MCF 10A (cell line): ENCODE measurements around the gene TMEM196. TPM values are rescaled to one million over a fixed set of nuclear protein-coding genes. Genes with fewer than 3 reads are reported as not detected.

ENCODE experiments used
- BruUV-seq: library from RNA; stranded (reverse); fragments of 400-500 nt; replicated peaks from 2 replicates; lab custom pipeline; 2021; lab: Mats Ljungman, UMichigan
- CTCF ChIA-PET: fragments of 300-600 bp; sonication (Branson Sonifier 250); formaldehyde crosslinking; extraction: SDS; loops from one replicate; lab custom pipeline; 2021; ENCODE audit warnings: antibody characterized with exemption, inconsistent platforms; lab: Yijun Ruan, JAX
- POLR2A ChIA-PET: fragments of 300-600, 350-650 bp; sonication (Branson Sonifier 250); formaldehyde crosslinking; extraction: SDS; loops from one replicate; lab custom pipeline; 2020; ENCODE audit warnings: antibody characterized with exemption, inconsistent platforms; lab: Yijun Ruan, JAX
- DNase-seq: peaks from one replicate; pipeline ENCODE4 v3.0.0-alpha.2; 2018; ENCODE audit not compliant: unreplicated experiment
- H3K27ac Mint-ChIP-seq: one replicate; pipeline ENCODE4 v1.8.0; 2022; ENCODE audit warnings: mild to moderate bottlenecking, low read depth, mixed read lengths; ENCODE audit not compliant: unreplicated experiment
- H3K27me3 Mint-ChIP-seq: one replicate; pipeline ENCODE4 v1.8.0; 2022; ENCODE audit warnings: mixed read lengths; ENCODE audit not compliant: insufficient read depth, unreplicated experiment
- H3K36me3 Mint-ChIP-seq: one replicate; pipeline ENCODE4 v1.8.0; 2022; ENCODE audit warnings: mild to moderate bottlenecking, moderate library complexity, mixed read lengths; ENCODE audit not compliant: insufficient read depth, unreplicated experiment
- H3K4me1 Mint-ChIP-seq: one replicate; pipeline ENCODE4 v1.8.0; 2022; ENCODE audit warnings: mixed read lengths; ENCODE audit not compliant: insufficient read depth, unreplicated experiment
- H3K4me3 Mint-ChIP-seq: one replicate; pipeline ENCODE4 v1.8.0; 2022; ENCODE audit warnings: mild to moderate bottlenecking, moderate library complexity, mixed read lengths; ENCODE audit not compliant: unreplicated experiment
- H3K9me3 Mint-ChIP-seq: one replicate; pipeline ENCODE4 v1.8.0; 2022; ENCODE audit warnings: mixed read lengths; ENCODE audit not compliant: unreplicated experiment
- intact Hi-C: fragments of 100-400 bp; cut with micrococcal nuclease; formaldehyde crosslinking; loops from 2 replicates; pipeline ENCODE4 v1.14.1; 2022
- microRNA-seq: library from miRNA; unstranded; fragments of <30 nt; microRNA quantifications from one replicate; pipeline ENCODE4 v1.2.0, GENCODE V29; 2022
- total RNA-seq: library from RNA; stranded (reverse); gene quantifications from 2 replicates; pipeline ENCODE4 v1.2.3, GENCODE V29; 2022
- TF ChIP-seq, protein P1 (sequence below): fragments of 200-600 bp; IDR thresholded peaks from one replicate; pipeline ENCODE4 v1.8.0; 2022; ENCODE audit warnings: antibody characterized with exemption, mild to moderate bottlenecking; ENCODE audit not compliant: unreplicated experiment

Gene TMEM196
- total RNA-seq, 1 experiment from 2014 or later, result not detected

DNA sequence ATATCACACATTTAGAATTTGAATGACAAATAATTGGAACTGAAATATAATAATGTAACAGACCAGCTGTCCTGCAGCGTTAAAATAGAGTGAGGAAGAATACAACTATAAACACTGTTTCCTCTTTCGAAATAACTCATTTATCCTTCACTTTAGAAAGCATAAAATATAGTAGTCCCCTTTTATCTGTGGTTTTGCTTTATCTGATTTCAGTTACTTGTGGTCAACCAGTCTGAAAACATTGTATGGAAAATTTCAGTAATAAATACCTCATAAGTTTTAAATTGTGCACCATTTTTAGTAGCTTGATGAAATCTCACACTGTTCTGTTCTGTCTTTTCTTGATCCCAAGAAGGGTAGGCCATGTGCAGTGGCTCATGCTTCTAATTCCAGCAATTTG is 96.2 kb downstream of the TMEM196 start:
- Mint-ChIP-seq H3K27me3 (no peaks in the 10 kb centered on the region), H3K36me3 (no peaks in the 10 kb centered on the region), H3K4me1 (no peaks in the 10 kb centered on the region), H3K9me3 (peaks cover under 1% of the 10 kb centered on the region), H3K4me3 (no peak overlapping the region), H3K27ac (no peak overlapping the region)
- DNase-seq, result no peak
- intact Hi-C loops, result no loop called here
- BruUV-seq, result no TSS peak
- TF ChIP-seq, protein P1, sequence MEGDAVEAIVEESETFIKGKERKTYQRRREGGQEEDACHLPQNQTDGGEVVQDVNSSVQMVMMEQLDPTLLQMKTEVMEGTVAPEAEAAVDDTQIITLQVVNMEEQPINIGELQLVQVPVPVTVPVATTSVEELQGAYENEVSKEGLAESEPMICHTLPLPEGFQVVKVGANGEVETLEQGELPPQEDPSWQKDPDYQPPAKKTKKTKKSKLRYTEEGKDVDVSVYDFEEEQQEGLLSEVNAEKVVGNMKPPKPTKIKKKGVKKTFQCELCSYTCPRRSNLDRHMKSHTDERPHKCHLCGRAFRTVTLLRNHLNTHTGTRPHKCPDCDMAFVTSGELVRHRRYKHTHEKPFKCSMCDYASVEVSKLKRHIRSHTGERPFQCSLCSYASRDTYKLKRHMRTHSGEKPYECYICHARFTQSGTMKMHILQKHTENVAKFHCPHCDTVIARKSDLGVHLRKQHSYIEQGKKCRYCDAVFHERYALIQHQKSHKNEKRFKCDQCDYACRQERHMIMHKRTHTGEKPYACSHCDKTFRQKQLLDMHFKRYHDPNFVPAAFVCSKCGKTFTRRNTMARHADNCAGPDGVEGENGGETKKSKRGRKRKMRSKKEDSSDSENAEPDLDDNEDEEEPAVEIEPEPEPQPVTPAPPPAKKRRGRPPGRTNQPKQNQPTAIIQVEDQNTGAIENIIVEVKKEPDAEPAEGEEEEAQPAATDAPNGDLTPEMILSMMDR, result no peak
- POLR2A ChIA-PET, result interaction anchor here (0.5 kb wide), 1 partner anchor 1095 kb away, joined by 3 read pairs; no protein-coding TSS in a partner anchor
- CTCF ChIA-PET, result no interaction called here

- no peak for DNase-seq
- TF ChIP-seq, protein P1, result no peak
- no peaks in the 10 kb centered on the region for H3K27me3 Mint-ChIP-seq
- no peaks in the 10 kb centered on the region for H3K9me3 Mint-ChIP-seq
- no peak overlapping the region for H3K27ac Mint-ChIP-seq
- no peaks in the 10 kb centered on the region for H3K36me3 Mint-ChIP-seq
- POLR2A ChIA-PET, result no interaction called here
- no TSS peak for BruUV-seq
- no peak overlapping the region for H3K4me3 Mint-ChIP-seq
- no peaks in the 10 kb centered on the region for H3K4me1 Mint-ChIP-seq
- CTCF ChIA-PET, result interaction anchor here (0.6 kb wide), 1 partner anchor 627 kb away, joined by 3 read pairs; no protein-coding TSS in a partner anchor
- intact Hi-C loops, result no loop called here
Observed at GRCh38 chr7:19675816-19676215, 97.6 kb downstream of the TMEM196 start.

DNA sequence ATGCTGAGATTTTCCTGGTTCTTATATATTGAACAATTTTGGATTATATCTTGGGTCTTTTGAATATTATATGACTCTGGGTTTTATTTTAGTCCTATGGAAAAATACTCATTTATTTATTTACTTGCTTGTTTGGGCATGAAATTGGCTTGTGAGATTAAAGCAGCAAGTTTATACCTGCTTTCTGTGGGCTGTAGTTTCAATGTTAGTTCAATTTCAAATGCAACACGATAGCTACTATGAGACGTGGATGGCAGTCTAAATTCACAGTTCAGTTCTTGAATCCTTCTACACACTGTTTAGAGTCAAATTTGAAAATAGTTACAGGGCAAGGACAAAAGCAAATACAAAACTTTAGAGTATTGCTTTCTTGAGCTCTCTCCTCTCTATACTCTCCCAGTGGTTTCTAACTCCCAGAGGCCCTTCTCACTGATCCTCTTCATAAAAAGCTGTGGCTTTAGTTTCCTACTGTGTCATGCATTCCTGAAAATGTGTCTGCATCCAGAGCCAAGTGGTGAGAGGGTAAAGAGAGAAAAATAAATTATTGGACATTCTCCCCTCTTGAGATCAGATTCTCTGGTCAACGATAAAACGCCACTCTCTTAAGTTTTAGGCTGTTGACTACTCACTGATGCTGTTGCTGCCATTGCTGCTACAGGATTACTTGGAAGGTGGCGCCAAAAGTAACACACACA is 99.0 kb downstream of the TMEM196 start:
- Mint-ChIP-seq H3K27ac (no peak overlapping the region), H3K27me3 (no peaks in the 10 kb centered on the region), H3K4me1 (no peaks in the 10 kb centered on the region), H3K36me3 (no peaks in the 10 kb centered on the region), H3K4me3 (no peak overlapping the region), H3K9me3 (no peaks in the 10 kb centered on the region)
- no peak for DNase-seq
- BruUV-seq, result no TSS peak
- CTCF ChIA-PET, result interaction anchor here (0.5 to 0.6 kb wide), 3 partner anchors 310 to 553 kb away, joined by 3 to 4 read pairs (median 3); no protein-coding TSS in a partner anchor
- intact Hi-C loops, result no loop called here
- TF ChIP-seq, protein P1, result no peak
- POLR2A ChIA-PET, result interaction anchor here (0.9 kb wide), 1 partner anchor 34 kb away, joined by 3 read pairs; the partner anchor contains the start of gene POLR1F

DNA sequence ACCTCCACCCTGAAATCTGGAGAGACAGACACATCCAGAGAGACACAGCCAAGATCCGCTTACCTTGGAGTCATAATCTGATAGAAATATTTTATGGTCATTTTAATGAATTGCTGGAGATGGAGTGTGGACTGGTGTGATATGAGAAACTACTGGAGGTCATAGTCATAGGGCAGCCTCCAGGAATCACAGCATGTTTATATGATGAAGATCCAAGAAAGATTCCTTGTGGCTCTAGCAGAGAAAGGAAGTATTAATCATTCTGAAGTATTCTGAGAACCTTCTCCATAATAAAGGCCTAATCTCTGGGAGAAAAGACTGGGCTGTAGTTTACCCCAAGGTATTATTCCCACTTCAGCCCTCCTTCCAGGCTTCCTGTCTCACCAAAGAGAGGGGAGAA is 102.6 kb downstream of the TMEM196 start:
- no TSS peak for BruUV-seq
- no peak for DNase-seq
- intact Hi-C loops, result no loop called here
- Mint-ChIP-seq H3K27ac (no peak overlapping the region), H3K27me3 (no peaks in the 10 kb centered on the region), H3K4me3 (no peak overlapping the region), H3K4me1 (no peaks in the 10 kb centered on the region), H3K9me3 (no peaks in the 10 kb centered on the region), H3K36me3 (no peaks in the 10 kb centered on the region)
- ChIA-PET POLR2A (no interaction called here), CTCF (no interaction called here)
- TF ChIP-seq, protein P1, result no peak

Small RNA genes within 50 kb of the gene (microRNA-seq; reads per million reads assigned to microRNA genes)
- gene MIR3146, result not detected

Other genes starting within 250 kb of the TMEM196 start
- 21.4 and 22.8 TPM in 2 replicates for gene POLR1F, start 64.6 kb downstream of the TMEM196 start, total RNA-seq